HG03196 (cell line): ENCODE results near the gene KLHL11.

Experiments used
- ATAC-seq: cut with Tn5 transposase; IDR thresholded peaks from one replicate; pipeline ENCODE4 v1.9.1; 2021; ENCODE audit not compliant: unreplicated experiment

KLHL11 gene

GRCh38 chr17:41812381-41813151 lies 52.7 kb downstream of the KLHL11 start, which contains the start of gene FKBP10:
Gene FKBP10, plus strand, starts transcription at chr17:41813004. Its CDS starts 31 bp downstream, at chr17:41813035.
- ATAC-seq: no peak

- ATAC-seq: peak; percentile 53
These were observed 53.5 kb downstream of the KLHL11 start, which contains the start of gene P3H4 for GRCh38 chr17:41811549-41812380. Gene P3H4, minus strand, starts transcription at chr17:41811949. Its CDS starts 34 bp downstream, at chr17:41811915.

GRCh38 chr17:41810659-41811548 lies 54.3 kb downstream of the KLHL11 start:
- no peak for ATAC-seq

- ATAC-seq: no peak
These were observed 58.4 kb downstream of the KLHL11 start for GRCh38 chr17:41806685-41807445.
